ENCODE results near the gene ANK2. TPM values are rescaled to one million over a fixed set of nuclear protein-coding genes. Genes with fewer than 3 reads are reported as not detected.

The ANK2 gene
- total and polyA plus RNA-seq, 2 of the 13 experiments (the other 11 are each of a cell fraction or from before 2014, with no cell fraction given): 2.7 to 15.1 TPM

DNA sequence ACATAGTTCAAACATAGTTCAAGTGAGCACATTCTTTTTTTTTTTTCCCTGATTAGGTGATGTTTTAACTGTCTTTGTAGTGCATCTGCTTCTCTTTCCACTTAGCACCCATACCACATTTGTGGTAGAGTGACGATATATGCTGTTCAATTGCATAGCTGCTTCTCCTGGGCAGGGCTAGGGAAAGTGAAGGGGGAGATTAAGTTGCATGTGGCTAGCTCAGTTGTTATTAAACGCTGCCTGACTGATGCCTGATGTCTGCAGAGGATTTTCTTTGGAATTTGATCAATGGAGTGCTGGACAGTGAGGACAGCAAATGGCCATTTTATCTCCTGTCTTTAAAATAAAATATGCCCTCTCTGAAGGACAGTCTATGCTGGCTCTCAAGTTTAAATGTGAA, 63.7 kb downstream of the ANK2 start:
- Histone ChIP-seq H3K36me3 (replicated peaks in 1 of 2; ENCODE audit: control insufficient read depth in 1 of 2, insufficient read depth in 2 of 2, low read length in 2 of 2) (no peaks in the 10 kb centered on the region), H3K27me3 (ENCODE audit: control insufficient read depth in 1 of 2, insufficient read depth in 2 of 2, low read length in 2 of 2) (peaks cover 0 to 3% of the 10 kb centered on the region in 2 experiments; a peak in 1 of 5 replicates), H3K79me2 (ENCODE audit: insufficient read depth, low read length) (no peaks in the 10 kb centered on the region), H3K27ac (ENCODE audit: extremely low read length, insufficient read depth, low read length) (no peak overlapping the region), H3K9ac (ENCODE audit: insufficient read depth, low read depth, low read length) (no peak overlapping the region), H3K4me3 (replicated peaks in 1 of 3; ENCODE audit: insufficient read depth in 1 of 3, low read depth in 2 of 3, low read length in 3 of 3) (no peak overlapping the region), H3K9me3 (ENCODE audit: low read length) (no peaks in the 10 kb centered on the region), H2AFZ (ENCODE audit: low read length) (no peak overlapping the region), H4K20me1 (ENCODE audit: insufficient read depth, low read length) (no peaks in the 10 kb centered on the region), H3K4me2 (ENCODE audit: low read depth, low read length) (no peak overlapping the region), H3K4me1 (ENCODE audit: insufficient read depth, low read length) (peaks cover 43% of the 10 kb centered on the region)
- ATAC-seq: no peak
- TF ChIP-seq SIX1 (CRISPR knock-in tag; IDR thresholded peaks at IDR 0.05; ENCODE audit: borderline replicate concordance): no peak
- TF ChIP-seq, protein P1, sequence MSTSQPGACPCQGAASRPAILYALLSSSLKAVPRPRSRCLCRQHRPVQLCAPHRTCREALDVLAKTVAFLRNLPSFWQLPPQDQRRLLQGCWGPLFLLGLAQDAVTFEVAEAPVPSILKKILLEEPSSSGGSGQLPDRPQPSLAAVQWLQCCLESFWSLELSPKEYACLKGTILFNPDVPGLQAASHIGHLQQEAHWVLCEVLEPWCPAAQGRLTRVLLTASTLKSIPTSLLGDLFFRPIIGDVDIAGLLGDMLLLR (CRISPR knock-in tag; IDR thresholded peaks at IDR 0.05): no peak
- no peak for TF ChIP-seq KAT2B (IDR thresholded peaks at IDR 0.05; ENCODE audit: borderline replicate concordance, low read depth, low read length)
- TF ChIP-seq ZFP36 (IDR thresholded peaks at IDR 0.05; ENCODE audit: borderline replicate concordance, low read depth, low read length, partially characterized antibody): no peak
- no peak for TF ChIP-seq PLRG1 (conservative IDR thresholded peaks at IDR 0.05)
- no peak for TF ChIP-seq ZNF782 (CRISPR knock-in tag; IDR thresholded peaks at IDR 0.05; ENCODE audit: borderline replicate concordance)
- TF ChIP-seq, protein P2, sequence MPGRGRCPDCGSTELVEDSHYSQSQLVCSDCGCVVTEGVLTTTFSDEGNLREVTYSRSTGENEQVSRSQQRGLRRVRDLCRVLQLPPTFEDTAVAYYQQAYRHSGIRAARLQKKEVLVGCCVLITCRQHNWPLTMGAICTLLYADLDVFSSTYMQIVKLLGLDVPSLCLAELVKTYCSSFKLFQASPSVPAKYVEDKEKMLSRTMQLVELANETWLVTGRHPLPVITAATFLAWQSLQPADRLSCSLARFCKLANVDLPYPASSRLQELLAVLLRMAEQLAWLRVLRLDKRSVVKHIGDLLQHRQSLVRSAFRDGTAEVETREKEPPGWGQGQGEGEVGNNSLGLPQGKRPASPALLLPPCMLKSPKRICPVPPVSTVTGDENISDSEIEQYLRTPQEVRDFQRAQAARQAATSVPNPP (CRISPR knock-in tag; IDR thresholded peaks at IDR 0.05): no peak
- no peak for TF ChIP-seq ZNF614 (CRISPR knock-in tag; IDR thresholded peaks at IDR 0.05; ENCODE audit: borderline replicate concordance)
- no peak for TF ChIP-seq NFYB (CRISPR knock-in tag; IDR thresholded peaks at IDR 0.05)
- TF ChIP-seq, protein P3, sequence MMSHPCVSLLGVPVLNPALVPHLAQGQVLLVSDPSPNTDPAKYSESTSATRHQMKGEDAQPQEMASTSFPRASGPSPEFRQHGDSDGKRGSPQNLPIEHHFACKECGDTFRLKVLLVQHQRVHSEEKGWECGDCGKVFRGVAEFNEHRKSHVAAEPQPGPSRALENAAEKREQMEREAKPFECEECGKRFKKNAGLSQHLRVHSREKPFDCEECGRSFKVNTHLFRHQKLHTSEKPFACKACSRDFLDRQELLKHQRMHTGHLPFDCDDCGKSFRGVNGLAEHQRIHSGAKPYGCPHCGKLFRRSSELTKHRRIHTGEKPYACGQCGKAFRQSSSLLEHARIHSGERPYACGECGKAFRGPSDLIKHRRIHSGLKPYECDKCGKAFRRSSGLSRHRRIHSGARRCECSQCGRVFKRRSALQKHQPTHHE (CRISPR knock-in tag; IDR thresholded peaks at IDR 0.05; ENCODE audit: borderline replicate concordance): no peak
- TF ChIP-seq ZBTB21 (CRISPR knock-in tag; IDR thresholded peaks at IDR 0.05): no peak
- no peak for TF ChIP-seq MEIS1 (CRISPR knock-in tag; IDR thresholded peaks at IDR 0.05; ENCODE audit: borderline replicate concordance)
- TF ChIP-seq, protein P4, sequence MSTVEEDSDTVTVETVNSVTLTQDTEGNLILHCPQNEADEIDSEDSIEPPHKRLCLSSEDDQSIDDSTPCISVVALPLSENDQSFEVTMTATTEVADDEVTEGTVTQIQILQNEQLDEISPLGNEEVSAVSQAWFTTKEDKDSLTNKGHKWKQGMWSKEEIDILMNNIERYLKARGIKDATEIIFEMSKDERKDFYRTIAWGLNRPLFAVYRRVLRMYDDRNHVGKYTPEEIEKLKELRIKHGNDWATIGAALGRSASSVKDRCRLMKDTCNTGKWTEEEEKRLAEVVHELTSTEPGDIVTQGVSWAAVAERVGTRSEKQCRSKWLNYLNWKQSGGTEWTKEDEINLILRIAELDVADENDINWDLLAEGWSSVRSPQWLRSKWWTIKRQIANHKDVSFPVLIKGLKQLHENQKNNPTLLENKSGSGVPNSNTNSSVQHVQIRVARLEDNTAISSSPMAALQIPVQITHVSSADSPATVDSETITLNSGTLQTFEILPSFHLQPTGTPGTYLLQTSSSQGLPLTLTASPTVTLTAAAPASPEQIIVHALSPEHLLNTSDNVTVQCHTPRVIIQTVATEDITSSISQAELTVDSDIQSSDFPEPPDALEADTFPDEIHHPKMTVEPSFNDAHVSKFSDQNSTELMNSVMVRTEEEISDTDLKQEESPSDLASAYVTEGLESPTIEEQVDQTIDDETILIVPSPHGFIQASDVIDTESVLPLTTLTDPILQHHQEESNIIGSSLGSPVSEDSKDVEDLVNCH (CRISPR knock-in tag; IDR thresholded peaks at IDR 0.05): no peak
- TF ChIP-seq PRMT3 (CRISPR knock-in tag; IDR thresholded peaks at IDR 0.05; ENCODE audit: borderline replicate concordance, low read depth): no peak
- TF ChIP-seq SOX13 (IDR thresholded peaks at IDR 0.05): no peak
- no peak for TF ChIP-seq SOX13 (CRISPR knock-in tag; conservative IDR thresholded peaks at IDR 0.05 in 1 of 2, IDR thresholded peaks at IDR 0.05 in 1 of 2)
- DNase-seq (ENCODE audit: low spot score): no peak
- in situ Hi-C loops (cut with HindIII; ENCODE audit: extremely low pct_ligation_motif_present, low pct_unique_long_range_greater_than_20kb): no loop called here
- intact Hi-C loops (cut with micrococcal nuclease; ENCODE audit: unreplicated experiment): no loop called here
- ChIA-PET POLR2A (no interaction called here), CTCF (ENCODE audit: low intra/inter-chr PET ratio, low total read pairs) (no interaction called here)
- BruUV-seq (replicated peaks): no TSS peak
- 72% methylated on average over 2 of the region's 2 CpGs for WGBS (ENCODE audit: low lambda C conversion rate)
- no peak for FAIRE-seq
